ENCODE data around the gene RPS8. TPM values are rescaled to one million over a fixed set of nuclear protein-coding genes. Genes with fewer than 3 reads are reported as not detected.
A peak's percentile ranks its signal among the peaks of the same experiment; 100 is the strongest.

The RPS8 gene
- total and polyA plus RNA-seq, 10 donors = 1,626 to 6,194 (median 2,275) TPM

DNA sequence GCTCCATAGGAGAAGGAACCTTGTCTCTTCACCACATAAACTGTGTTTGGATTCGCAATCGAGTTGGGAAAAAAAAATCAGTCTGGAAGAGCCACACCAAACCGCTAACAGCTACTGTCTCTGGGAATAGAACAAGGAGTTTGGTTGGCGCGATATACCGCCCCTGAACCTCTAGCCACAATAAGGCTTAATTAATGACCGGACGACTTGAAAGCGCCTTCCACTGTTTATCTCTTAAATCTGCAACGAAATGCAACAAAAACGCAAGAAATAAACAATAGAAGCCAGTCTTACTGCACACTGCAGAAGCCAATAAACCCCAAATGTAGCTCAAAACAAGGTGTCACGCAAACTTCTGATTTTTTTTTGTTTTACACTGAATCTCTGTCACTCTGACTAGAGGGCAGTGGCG lies 43.9 kb downstream of the RPS8 start:
- Histone ChIP-seq H3K27me3 (replicated peaks in 1 of 7) (no peaks in the 10 kb centered on the region), H3K9me3 (no peaks in the 10 kb centered on the region), H3K36me3 (no peaks in the 10 kb centered on the region), H3K4me1 (peaks cover 2 to 45% (median 35%) of the 10 kb centered on the region in 6 donors), H3K27ac (peak overlapping the region; percentile 94 to 99 (median 97)), H3K4me3 (peak overlapping the region; percentile 8 to 75 (median 48))
- no peak for DNase-seq
- TF ChIP-seq CTCF (IDR thresholded peaks at IDR 0.05 in 8 of 11, conservative IDR thresholded peaks at IDR 0.05 in 3 of 11) (no peak), POLR2AphosphoS5 (IDR thresholded peaks at IDR 0.05) (no peak), POLR2A (IDR thresholded peaks at IDR 0.05) (no peak)
- intact Hi-C loops (cut with DNase I; ENCODE audit: low total_unique reads) = no loop called here
- WGBS, 5 donors = 0 to 2% (median 1%) methylated on average over 13 of the region's 13 CpGs

DNA sequence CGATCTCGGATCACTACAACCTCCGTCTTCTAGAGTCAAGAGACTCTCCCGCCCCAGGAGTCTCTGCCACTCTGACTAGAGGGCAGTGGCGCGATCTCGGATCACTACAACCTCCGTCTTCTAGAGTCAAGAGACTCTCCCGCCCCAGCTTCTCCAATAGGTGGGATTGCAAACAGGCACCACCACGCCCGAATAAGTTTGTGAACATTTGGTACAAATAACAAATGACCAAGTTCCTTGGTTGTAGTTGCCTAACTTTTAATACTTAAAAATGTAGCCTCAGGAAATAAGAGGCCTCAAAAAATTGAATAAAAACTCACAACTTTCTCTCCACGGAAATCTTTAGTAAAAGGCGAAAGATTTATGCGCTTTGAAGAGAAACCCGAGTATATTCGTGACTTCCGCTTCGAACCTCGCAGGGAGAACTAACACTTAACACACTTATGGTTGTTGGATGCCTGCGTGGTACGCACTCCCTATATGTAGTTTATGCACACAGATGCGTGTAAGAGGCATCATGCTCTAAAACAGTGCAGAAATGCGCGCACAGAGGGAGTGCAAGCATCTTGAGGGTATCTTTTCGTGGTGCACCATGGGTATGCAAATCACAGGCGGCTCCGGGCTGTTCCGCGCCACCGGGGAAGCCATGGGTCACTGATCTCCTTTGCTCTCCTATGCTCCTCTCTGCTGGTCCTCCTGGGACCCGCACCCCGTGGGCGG lies 44.4 kb downstream of the RPS8 start:
- Histone ChIP-seq H3K4me3 (peak overlapping the region; percentile 39 to 75 (median 48)), H3K9me3 (no peaks in the 10 kb centered on the region), H3K4me1 (peaks cover 0 to 39% (median 30%) of the 10 kb centered on the region in 6 donors), H3K36me3 (no peaks in the 10 kb centered on the region), H3K27ac (peak overlapping the region; percentile 94 to 99 (median 97)), H3K27me3 (replicated peaks in 1 of 7) (no peaks in the 10 kb centered on the region)
- 0 to 2% (median 1%) methylated on average over 28 to 33 of the region's 33 CpGs for WGBS, 5 donors
- TF ChIP-seq POLR2AphosphoS5 (IDR thresholded peaks at IDR 0.05) (peak; percentile 85 to 100 (median 86)), POLR2A (IDR thresholded peaks at IDR 0.05) (peak in 2 of 3 donors; percentile 94 to 95), CTCF (IDR thresholded peaks at IDR 0.05 in 8 of 11, conservative IDR thresholded peaks at IDR 0.05 in 3 of 11) (peak in 5 of 11 experiments; percentile 4 to 39 (median 16))
- DNase-seq = peak; percentile 94
- intact Hi-C loops (cut with DNase I; ENCODE audit: low total_unique reads) = loop anchor here (5.0 kb wide), 1 partner anchor 32 kb away; the partner anchor contains the start of gene BEST4

DNA sequence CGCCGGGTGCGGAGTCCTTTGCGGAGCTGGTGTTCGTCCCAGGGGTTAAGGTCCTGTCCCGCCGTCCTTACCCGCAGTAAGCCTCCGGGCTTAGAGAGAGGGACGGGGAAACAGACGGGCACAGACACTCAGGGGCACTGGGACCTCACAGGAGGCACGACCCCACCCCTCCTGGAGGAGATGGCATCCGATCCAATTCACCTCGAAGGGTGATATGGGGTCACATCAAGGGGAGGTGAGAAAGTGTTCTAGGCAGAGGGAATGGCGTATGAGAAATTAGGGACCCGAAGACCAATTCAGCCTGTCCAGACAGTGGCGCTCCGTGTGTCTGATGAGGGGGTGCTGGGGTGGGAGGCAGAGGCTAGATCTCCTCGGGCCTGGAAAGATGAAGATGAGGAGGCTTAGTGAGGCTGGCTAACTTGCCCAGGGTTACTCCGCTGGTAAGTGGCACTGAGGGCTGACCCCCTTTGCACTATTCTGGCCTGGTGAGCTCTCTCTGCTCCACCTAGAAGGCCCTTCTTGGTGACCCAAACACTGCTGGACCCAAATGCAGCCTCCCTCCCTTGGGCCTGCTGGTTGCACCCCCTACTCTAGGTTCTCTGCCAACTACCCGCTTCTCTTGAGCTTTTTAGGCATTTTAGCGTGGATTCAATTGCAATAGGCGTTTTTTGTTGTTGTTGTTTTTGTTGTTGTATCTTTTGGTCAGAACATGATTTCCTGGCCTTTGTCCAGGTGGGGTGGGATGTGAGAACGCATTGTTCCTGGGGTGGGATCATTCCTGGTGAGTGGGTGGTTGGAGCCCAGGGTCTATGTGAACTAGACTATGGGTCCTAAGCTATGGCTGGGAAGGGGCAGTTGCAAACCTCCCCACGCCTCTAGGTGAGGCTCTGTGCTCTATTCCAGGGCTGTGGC lies 45.2 kb downstream of the RPS8 start:
- Histone ChIP-seq H3K36me3 (no peaks in the 10 kb centered on the region), H3K27ac (peak overlapping the region; percentile 94 to 99 (median 97)), H3K4me1 (peaks cover 0 to 33% (median 28%) of the 10 kb centered on the region in 6 donors), H3K27me3 (replicated peaks in 1 of 7) (no peaks in the 10 kb centered on the region), H3K4me3 (peak overlapping the region; percentile 39 to 75 (median 48)), H3K9me3 (no peaks in the 10 kb centered on the region)
- TF ChIP-seq POLR2AphosphoS5 (IDR thresholded peaks at IDR 0.05) (no peak), CTCF (IDR thresholded peaks at IDR 0.05 in 8 of 11, conservative IDR thresholded peaks at IDR 0.05 in 3 of 11) (no peak), POLR2A (IDR thresholded peaks at IDR 0.05) (no peak)
- intact Hi-C loops (cut with DNase I; ENCODE audit: low total_unique reads) = loop anchor here (5.0 kb wide), 1 partner anchor 33 kb away; the partner anchor contains the start of gene BEST4
- WGBS, 5 donors = 21 to 40% (median 25%) methylated on average over 17 to 25 of the region's 25 CpGs
- no peak for DNase-seq
